ENCODE data around the gene FBXW10B. TPM values are rescaled to one million over a fixed set of nuclear protein-coding genes. Genes with fewer than 3 reads are reported as not detected.
"Not testable (repeated sequence)": the region's sequence is repeated elsewhere in the genome, so short reads cannot be mapped to it uniquely, and the experiment has no call there.

Gene FBXW10B, protein sequence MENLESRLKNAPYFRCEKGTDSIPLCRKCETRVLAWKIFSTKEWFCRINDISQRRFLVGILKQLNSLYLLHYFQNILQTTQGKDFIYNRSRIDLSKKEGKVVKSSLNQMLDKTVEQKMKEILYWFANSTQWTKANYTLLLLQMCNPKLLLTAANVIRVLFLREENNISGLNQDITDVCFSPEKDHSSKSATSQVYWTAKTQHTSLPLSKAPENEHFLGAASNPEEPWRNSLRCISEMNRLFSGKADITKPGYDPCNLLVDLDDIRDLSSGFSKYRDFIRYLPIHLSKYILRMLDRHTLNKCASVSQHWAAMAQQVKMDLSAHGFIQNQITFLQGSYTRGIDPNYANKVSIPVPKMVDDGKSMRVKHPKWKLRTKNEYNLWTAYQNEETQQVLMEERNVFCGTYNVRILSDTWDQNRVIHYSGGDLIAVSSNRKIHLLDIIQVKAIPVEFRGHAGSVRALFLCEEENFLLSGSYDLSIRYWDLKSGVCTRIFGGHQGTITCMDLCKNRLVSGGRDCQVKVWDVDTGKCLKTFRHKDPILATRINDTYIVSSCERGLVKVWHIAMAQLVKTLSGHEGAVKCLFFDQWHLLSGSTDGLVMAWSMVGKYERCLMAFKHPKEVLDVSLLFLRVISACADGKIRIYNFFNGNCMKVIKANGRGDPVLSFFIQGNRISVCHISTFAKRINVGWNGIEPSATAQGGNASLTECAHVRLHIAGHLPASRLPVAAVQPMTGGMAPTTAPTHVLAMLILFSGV
- total RNA-seq (under 1 TPM in 5 of 6 donors, not detected in 1; 0.14 to 0.61 (median 0.28) TPM), polyA plus RNA-seq (1 to 10 TPM in 1 of 2 donors, under 1 TPM in 1; 0.53 to 1.4 TPM)

DNA sequence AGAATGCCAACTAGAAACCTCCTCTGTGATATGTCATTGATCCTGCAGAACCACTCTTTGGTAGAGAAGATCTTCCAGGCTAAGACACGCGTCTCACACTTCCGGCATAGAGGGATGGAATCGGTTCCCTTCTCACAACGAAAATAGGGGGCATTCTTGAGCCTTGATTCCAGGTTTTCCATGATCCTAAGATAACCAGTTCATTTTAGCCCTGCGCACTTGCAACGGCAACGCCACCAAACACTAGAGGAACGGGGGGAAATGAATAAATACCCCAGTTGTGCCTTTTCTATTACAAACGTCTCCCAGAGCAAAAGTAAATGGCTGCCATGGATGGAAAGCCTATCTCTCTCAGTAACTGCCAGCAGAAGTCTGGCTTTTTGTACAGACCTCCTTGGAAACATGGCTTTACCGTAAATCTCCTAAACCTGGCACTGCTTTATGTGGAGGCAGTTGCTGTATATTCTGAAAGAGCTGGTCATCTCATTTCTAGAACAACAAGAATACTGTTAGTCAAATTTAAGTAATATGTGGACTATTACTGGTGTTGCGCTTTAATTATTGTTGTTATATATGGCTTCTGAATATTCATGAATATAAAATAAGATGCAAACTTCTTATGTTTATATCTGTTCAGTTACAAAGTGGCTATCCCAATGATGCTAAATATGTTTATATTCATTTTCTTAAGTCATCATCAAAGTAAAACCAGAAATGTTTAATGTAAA lies at the start of gene FBXW10B:
Gene FBXW10B, minus strand, starts transcription at position 374 of the 728 bp plus-strand sequence. Its CDS starts 192 bp downstream, at position 182.
- H3K36me3 ChIP-seq; DNase-seq; H3K9me3 ChIP-seq; H3K4me3 ChIP-seq; intact Hi-C loops (cut with DNase I); H3K27ac ChIP-seq; H3K4me1 ChIP-seq; H3K27me3 ChIP-seq: not testable (repeated sequence)
- peak; percentile 63 for FAIRE-seq
- WGBS, 2 donors = 46 to 49% methylated on average over 11 of the region's 12 CpGs
- peak; percentile 53 to 86 (median 80) for ATAC-seq

DNA sequence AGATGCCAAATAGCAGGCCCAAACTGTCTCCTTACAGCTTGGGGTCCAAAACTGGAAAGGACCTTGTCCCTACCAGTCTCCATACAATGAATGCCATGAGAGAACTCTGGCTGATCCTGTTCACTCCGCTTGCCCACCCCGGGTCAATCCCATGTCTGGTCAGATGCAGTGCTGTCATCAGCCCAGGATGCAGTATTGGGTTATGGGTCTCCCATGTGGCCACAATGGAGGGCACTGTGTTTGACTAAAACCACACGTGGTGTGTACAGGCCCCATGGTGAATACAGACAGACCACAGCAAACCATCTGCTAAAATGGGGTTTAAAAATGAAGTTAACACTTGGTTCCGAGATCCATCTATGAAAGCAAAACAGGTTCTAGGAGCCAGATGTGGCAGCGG lies 44.2 kb upstream of the FBXW10B start:
- intact Hi-C loops (cut with DNase I) = no loop called here
- H3K36me3 ChIP-seq = no peaks in the 10 kb centered on the region
- no peaks in the 10 kb centered on the region for H3K27me3 ChIP-seq
- peaks cover 7 to 12% (median 7%) of the 10 kb centered on the region in 3 donors for H3K4me1 ChIP-seq
- ATAC-seq (no peak), FAIRE-seq (no peak), DNase-seq (no peak)
- TF ChIP-seq, protein P1, sequence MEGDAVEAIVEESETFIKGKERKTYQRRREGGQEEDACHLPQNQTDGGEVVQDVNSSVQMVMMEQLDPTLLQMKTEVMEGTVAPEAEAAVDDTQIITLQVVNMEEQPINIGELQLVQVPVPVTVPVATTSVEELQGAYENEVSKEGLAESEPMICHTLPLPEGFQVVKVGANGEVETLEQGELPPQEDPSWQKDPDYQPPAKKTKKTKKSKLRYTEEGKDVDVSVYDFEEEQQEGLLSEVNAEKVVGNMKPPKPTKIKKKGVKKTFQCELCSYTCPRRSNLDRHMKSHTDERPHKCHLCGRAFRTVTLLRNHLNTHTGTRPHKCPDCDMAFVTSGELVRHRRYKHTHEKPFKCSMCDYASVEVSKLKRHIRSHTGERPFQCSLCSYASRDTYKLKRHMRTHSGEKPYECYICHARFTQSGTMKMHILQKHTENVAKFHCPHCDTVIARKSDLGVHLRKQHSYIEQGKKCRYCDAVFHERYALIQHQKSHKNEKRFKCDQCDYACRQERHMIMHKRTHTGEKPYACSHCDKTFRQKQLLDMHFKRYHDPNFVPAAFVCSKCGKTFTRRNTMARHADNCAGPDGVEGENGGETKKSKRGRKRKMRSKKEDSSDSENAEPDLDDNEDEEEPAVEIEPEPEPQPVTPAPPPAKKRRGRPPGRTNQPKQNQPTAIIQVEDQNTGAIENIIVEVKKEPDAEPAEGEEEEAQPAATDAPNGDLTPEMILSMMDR (IDR thresholded peaks at IDR 0.05) = no peak
- H3K9me3 ChIP-seq = no peaks in the 10 kb centered on the region
- H3K27ac ChIP-seq = no peak overlapping the region
- no peak overlapping the region for H3K4me3 ChIP-seq
- 96 to 98% methylated on average over 5 of the region's 5 CpGs for WGBS, 2 donors

DNA sequence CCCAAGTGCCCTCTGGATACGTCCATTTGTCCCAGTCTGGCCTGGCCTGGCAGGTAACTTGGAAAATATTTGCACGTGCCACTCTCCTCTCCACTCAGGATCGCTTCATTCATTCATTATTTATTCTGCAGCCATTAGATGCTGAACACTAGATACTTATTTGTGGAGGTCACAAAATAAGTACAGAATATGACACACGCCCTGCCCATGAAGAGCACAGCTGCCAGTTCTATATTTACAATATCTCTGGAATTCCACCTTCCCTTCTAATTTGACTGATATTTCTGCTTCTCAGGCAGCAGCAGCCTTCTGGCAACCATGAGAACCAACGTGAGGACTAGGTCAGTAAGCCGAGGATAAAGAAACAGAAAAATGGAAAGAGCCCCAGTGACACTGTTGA lies 43.7 kb upstream of the FBXW10B start:
- intact Hi-C loops (cut with DNase I) = no loop called here
- H3K27ac ChIP-seq = no peak overlapping the region
- no peak overlapping the region for H3K4me3 ChIP-seq
- ATAC-seq = no peak
- H3K9me3 ChIP-seq = no peaks in the 10 kb centered on the region
- 93% methylated on average over 6 of the region's 6 CpGs for WGBS, 2 donors
- no peaks in the 10 kb centered on the region for H3K27me3 ChIP-seq
- no peak for DNase-seq
- no peaks in the 10 kb centered on the region for H3K36me3 ChIP-seq
- TF ChIP-seq, protein P1 (IDR thresholded peaks at IDR 0.05) = no peak
- peaks cover 7 to 12% (median 7%) of the 10 kb centered on the region in 3 donors for H3K4me1 ChIP-seq
- no peak for FAIRE-seq

DNA sequence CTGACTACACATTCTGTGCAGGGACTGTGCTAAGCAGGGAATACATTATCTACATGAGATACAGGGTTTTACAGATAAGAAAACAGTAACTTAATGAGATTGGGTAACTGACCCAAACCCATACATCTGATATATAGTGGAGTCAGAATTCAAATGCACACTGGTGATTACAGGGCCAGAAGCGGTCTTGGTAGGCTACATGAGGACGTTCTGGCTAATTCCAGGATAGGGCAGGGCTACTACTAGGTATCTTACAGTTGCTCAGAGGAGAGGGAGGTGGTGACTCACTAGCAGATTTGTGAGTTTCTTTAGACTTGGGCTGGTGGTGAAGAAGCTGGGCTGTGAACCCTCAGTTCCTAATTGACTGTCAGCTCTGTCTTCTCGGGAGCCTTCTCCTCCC lies 43.2 kb upstream of the FBXW10B start:
- FAIRE-seq (no peak), ATAC-seq (no peak), DNase-seq (no peak)
- H3K4me1 ChIP-seq = peaks cover 7 to 12% (median 7%) of the 10 kb centered on the region in 3 donors
- H3K9me3 ChIP-seq = no peaks in the 10 kb centered on the region
- intact Hi-C loops (cut with DNase I) = no loop called here
- TF ChIP-seq, protein P1 (IDR thresholded peaks at IDR 0.05) = no peak
- H3K27me3 ChIP-seq = no peaks in the 10 kb centered on the region
- no peaks in the 10 kb centered on the region for H3K36me3 ChIP-seq
- WGBS, 2 donors = 88 to 95% methylated on average over 3 of the region's 3 CpGs
- no peak overlapping the region for H3K4me3 ChIP-seq
- H3K27ac ChIP-seq = no peak overlapping the region

DNA sequence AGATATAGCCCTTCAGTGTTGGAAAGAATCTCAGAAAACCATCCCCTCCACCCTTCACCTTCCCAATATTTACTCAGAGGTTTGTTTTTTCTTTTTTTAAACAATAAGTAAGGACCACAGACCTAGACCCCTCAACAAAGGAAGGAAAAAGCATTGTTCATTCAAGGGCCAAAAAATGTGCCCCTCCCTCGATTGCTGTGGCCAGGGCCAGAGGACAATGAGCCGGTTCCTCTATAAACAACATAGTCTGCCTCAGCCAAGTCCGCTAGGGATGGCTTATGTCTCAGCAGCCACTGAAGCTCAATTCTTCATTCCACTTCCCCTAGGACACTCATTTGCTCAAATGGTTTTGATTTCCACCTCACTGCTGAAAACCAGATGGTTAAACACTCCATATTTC lies 40.6 kb upstream of the FBXW10B start:
- H3K36me3 ChIP-seq = no peaks in the 10 kb centered on the region
- 66 to 68% methylated on average over 3 of the region's 3 CpGs for WGBS, 2 donors
- FAIRE-seq (no peak), DNase-seq (no peak), ATAC-seq (peak in 1 of 4 donors; percentile 15)
- H3K4me3 ChIP-seq = no peak overlapping the region
- H3K27me3 ChIP-seq = no peaks in the 10 kb centered on the region
- intact Hi-C loops (cut with DNase I) = no loop called here
- no peaks in the 10 kb centered on the region for H3K9me3 ChIP-seq
- H3K4me1 ChIP-seq = peaks cover 7 to 12% (median 7%) of the 10 kb centered on the region in 3 donors
- TF ChIP-seq, protein P1 (IDR thresholded peaks at IDR 0.05) = no peak
- peak overlapping the region in 3 of 4 donors; percentile 43 to 56 (median 51) for H3K27ac ChIP-seq
